Measurements from ENCODE around the gene ABCB8.

- TF ChIP-seq CTCF (IDR thresholded peaks at IDR 0.05) (no peak), POLR2A (IDR thresholded peaks at IDR 0.05) (no peak), POLR2AphosphoS5 (IDR thresholded peaks at IDR 0.05) (no peak), EP300 (IDR thresholded peaks at IDR 0.05) (no peak)
Measured at GRCh38 chr7:151071032-151071866, 43.0 kb downstream of the ABCB8 start.
